ENCODE data around the gene TMEM31. TPM values are rescaled to one million over a fixed set of nuclear protein-coding genes. Genes with fewer than 3 reads are reported as not detected.
"Not testable (repeated sequence)": the region's sequence is repeated elsewhere in the genome, so short reads cannot be mapped to it uniquely, and the experiment has no call there.

The TMEM31 gene
- total RNA-seq, 4 donors from 2014 or later = not detected

DNA sequence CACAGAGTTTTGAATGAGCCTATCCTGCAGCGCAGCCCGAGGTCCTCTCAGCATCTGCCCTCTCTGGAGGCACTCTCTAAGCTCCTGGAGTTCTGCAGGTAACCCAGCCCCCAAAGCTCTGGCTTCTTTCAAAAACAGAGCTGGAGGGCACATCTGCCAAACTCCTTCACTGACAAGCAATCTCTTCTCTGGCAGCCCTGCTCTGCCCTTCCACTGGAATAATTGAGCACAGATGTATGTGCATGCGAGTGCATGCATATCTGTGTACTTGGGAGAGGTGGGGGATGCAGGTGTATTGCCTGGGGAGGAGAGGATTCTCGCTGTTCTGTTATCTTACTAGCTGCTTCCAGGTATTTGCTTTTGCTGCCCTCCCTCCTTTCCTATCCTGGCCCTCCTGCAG is 43.7 kb downstream of the TMEM31 start:
- Histone ChIP-seq H3K9me3 (peaks cover 0 to 4% (median 0%) of the 10 kb centered on the region in 3 donors), H3K4me1 (no peaks in the 10 kb centered on the region), H3K27me3 (no peaks in the 10 kb centered on the region), H3K36me3 (no peaks in the 10 kb centered on the region), H3K27ac (no peak overlapping the region), H3K4me3 (no peak overlapping the region)
- WGBS, 2 donors = 13 to 40% methylated on average over 1 to 2 of the region's 4 CpGs
- intact Hi-C loops (cut with DNase I) = no loop called here
- no peak for DNase-seq
- TF ChIP-seq CTCF (IDR thresholded peaks at IDR 0.05) = no peak
- no peak for TF ChIP-seq POLR2A (IDR thresholded peaks at IDR 0.05)

DNA sequence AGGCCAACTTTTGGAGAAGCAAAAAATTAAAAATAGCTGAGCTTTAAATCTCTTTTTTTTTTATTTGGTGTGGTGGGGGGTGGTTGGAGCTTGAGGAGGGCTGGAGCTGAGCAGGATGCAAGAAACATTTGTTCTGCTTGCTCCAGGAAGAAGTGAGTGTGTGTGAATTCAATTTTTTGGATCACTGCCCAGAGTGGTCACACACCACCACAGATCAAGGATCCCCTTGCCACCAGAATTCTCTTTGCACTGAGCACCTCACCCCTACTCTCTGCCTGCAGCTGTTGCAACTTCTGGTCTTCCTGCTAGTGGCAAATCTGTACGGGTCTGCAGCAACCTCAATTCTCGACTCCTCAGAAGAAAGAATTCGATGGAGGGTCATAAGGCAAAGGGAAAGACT is 46.0 kb downstream of the TMEM31 start:
- Histone ChIP-seq H3K4me1 (no peaks in the 10 kb centered on the region), H3K9me3 (peaks cover 0 to 7% (median 0%) of the 10 kb centered on the region in 3 donors), H3K36me3 (no peaks in the 10 kb centered on the region), H3K4me3 (no peak overlapping the region), H3K27ac (no peak overlapping the region), H3K27me3 (no peaks in the 10 kb centered on the region)
- WGBS, 2 donors = 69% methylated on average over 2 of the region's 3 CpGs; no CpG with 5 or more reads in 1 of the 2 donors
- no peak for DNase-seq
- TF ChIP-seq POLR2A (IDR thresholded peaks at IDR 0.05) = no peak
- TF ChIP-seq CTCF (IDR thresholded peaks at IDR 0.05) = no peak
- intact Hi-C loops (cut with DNase I) = no loop called here

DNA sequence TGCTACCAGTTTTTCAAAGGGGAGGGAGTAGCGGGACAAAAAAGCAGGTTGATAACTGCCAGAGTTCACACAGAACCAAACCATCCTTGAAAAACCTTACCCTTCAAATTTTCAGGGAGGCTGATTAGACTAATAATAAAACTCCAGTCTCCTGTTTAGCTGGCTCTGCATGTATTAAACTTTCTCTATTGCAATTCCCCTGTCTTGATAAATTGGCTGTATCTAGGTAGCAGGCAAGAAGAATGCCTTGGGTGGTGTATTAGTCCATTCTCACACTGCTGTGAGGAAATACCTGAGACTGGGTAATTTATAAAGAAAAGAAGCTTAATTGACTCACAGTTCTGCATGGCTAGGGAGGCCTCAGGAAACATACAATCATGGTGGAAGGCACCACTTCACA is 47.8 kb downstream of the TMEM31 start:
- H3K4me1 ChIP-seq = no peaks in the 10 kb centered on the region
- H3K27me3 ChIP-seq = no peaks in the 10 kb centered on the region
- no peak overlapping the region for H3K27ac ChIP-seq
- intact Hi-C loops (cut with DNase I) = no loop called here
- DNase-seq = no peak
- no peaks in the 10 kb centered on the region for H3K36me3 ChIP-seq
- 100% methylated on average over 1 of the region's 1 CpG for WGBS, 2 donors
- H3K9me3 ChIP-seq = peaks cover 0 to 7% (median 0%) of the 10 kb centered on the region in 3 donors
- no peak overlapping the region for H3K4me3 ChIP-seq
- TF ChIP-seq POLR2A (IDR thresholded peaks at IDR 0.05) (no peak), CTCF (IDR thresholded peaks at IDR 0.05) (no peak)

- intact Hi-C loops (cut with DNase I); H3K9me3 ChIP-seq; H3K4me3 ChIP-seq; H3K27me3 ChIP-seq; H3K4me1 ChIP-seq; DNase-seq; H3K36me3 ChIP-seq; H3K27ac ChIP-seq: not testable (repeated sequence)
- WGBS, 2 donors = 58 to 75% methylated on average over 2 to 5 of the region's 5 CpGs
Measured at GRCh38 chrX:103763541-103763940, 52.8 kb downstream of the TMEM31 start.

Other genes with a start within 250 kb of the TMEM31 start
- 10 to 100 TPM in 1 of 4 donors, 1 to 10 TPM in 1, under 1 TPM in 2; 0.15 to 14.1 (median 1.0) TPM for gene RAB40A, start 191.4 kb upstream of the TMEM31 start, total RNA-seq
- gene TCEAL4, start 125.4 kb upstream of the TMEM31 start, total RNA-seq = 100 to 1,000 TPM in 1 of 4 donors, 10 to 100 TPM in 2, 1 to 10 TPM in 1; 9.8 to 143 (median 36.8) TPM
- gene TCEAL3, start 102.9 kb upstream of the TMEM31 start, total RNA-seq = 10 to 100 TPM in 2 of 4 donors, 1 to 10 TPM in 2; 2.8 to 38.3 (median 11.3) TPM
- gene TCEAL1, start 81.9 kb upstream of the TMEM31 start, total RNA-seq = 10 to 100 TPM; 10.9 to 89.6 (median 25.7) TPM
- gene MORF4L2, start 24.2 kb upstream of the TMEM31 start, total RNA-seq = 100 to 1,000 TPM; 189 to 240 (median 235) TPM
- 1 to 10 TPM in 2 of 4 donors, under 1 TPM in 2; 0.19 to 6.2 (median 3.1) TPM for gene PLP1, start 65.9 kb downstream of the TMEM31 start, total RNA-seq
- gene RAB9B, start 121.3 kb downstream of the TMEM31 start, total RNA-seq = 1 to 10 TPM in 1 of 4 donors, under 1 TPM in 2, not detected in 1; 0.23 to 3.8 (median 0.35) TPM

Data from esophagus squamous epithelium (tissue), 5 donors.